CD4-positive, alpha-beta T cell treated with Interleukin-6 at 100 ng/mL for 8 hours (primary cell): ENCODE measurements around the gene ELOVL6.

ENCODE experiments used
- DNase-seq: peaks from one replicate; pipeline ENCODE4 v3.0.0-alpha.2; 2020; ENCODE audit warnings: mixed read lengths, low spot score

The ELOVL6 gene

DNA sequence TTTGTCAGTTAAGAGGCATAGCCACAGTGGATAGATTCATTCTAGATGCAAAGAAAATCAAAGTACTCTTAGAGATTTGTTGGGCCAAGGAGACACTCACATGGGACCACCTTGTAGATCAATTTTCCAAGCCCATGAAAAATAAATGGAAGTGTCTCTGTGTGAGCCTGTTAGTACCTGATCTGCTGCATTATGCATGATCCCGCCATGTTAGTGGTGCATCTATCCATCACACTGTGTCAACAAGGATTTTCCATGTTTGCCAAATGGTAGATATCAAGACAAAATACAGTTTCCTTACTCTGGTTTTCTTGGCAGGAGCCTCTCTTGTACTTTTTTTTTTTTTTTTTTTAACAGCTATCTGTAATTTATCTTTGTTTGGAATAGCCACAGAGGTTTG lies 173.4 kb downstream of the ELOVL6 start:
- no peak for DNase-seq

DNA sequence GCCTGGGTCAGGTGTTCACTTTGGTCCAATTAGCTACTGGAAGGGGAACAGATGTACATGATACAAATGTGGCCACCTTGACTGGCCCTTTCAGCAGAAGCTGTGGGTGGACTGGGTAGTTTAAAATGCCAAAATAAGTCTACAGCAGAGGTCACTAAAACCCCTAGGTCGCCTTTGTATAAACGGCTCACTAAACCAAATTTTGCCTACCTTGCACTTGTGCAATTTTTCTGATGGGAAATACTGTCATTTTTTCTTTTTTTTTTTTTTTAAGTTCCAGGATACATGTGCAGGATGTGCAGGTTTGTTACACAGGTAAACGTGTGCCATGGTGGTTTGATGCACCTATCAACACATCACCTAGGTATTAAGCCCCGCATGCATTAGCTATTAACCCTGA lies 176.0 kb downstream of the ELOVL6 start:
- DNase-seq: no peak

GRCh38 chr4:110020646-110021443 lies 177.6 kb downstream of the ELOVL6 start:
- DNase-seq: no peak

- DNase-seq: no peak
These were observed 178.3 kb downstream of the ELOVL6 start for GRCh38 chr4:110020139-110020538.

- DNase-seq: no peak
These were observed 179.3 kb downstream of the ELOVL6 start for GRCh38 chr4:110019153-110019552.

DNA sequence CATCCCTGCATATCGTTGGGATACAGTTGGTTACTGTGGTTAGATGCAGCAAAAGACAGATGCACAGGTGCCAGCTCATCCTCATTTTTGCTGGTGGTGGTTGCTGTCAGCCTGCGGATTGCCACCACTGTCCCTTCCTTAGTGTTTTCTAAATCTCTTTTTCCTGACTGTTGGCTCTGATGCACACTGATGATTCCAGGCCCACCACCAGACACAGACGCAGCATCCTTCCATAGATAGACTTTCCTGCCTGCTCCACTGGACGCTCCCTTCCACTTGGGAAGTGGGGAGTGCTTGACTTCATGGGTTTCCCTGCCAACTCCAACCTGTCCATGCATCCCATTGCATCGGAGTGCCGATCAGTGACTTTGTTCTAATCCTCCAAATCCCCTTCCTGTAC lies 184.2 kb downstream of the ELOVL6 start:
- DNase-seq: no peak

GRCh38 chr4:110012917-110013316 lies 185.5 kb downstream of the ELOVL6 start:
- DNase-seq: no peak

DNA sequence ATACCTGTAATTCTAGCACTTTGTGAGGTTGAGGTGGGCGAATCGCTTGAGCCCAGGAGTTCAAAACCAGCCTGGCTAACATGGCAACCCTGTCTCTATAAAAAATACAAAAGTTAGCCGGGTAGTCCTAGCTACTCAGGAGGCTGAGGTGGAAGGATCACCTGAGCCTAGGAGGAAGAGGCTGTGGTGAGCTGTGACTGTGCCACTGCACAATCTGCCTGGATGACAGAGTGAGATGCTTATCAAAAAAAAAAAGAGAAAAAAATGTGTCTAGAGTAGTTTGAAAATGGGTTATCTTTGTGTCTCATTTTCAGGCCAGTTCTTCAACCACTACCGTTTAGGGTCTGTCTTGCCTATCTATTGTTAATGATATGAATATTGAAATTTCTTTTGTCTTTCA lies 187.6 kb downstream of the ELOVL6 start:
- no peak for DNase-seq

GRCh38 chr4:110009550-110009949 lies 188.9 kb downstream of the ELOVL6 start:
- no peak for DNase-seq

GRCh38 chr4:110008540-110008939 lies 189.9 kb downstream of the ELOVL6 start:
- no peak for DNase-seq

DNA sequence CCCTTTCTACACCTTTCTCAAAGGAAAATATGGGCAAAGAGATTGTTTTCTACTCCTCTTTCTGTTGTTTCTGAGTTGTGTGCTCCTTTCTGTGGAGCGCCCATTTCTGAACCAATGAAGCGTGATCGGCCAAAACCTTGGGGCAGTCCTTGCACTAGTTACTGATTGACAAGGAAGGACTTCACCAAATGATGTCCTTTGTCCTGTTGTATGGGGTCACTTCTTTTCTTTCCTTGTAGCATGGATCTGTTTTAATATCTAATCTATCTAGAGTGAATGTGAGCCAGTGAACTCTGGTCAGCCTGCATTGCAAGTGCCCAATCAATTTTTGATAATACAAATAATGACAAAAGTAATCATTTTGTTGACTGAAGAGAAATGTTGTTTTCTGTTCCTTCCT lies 191.2 kb downstream of the ELOVL6 start:
- DNase-seq: no peak

- DNase-seq: peak; percentile 47
These were observed 192.9 kb downstream of the ELOVL6 start for GRCh38 chr4:110005461-110006056.

DNA sequence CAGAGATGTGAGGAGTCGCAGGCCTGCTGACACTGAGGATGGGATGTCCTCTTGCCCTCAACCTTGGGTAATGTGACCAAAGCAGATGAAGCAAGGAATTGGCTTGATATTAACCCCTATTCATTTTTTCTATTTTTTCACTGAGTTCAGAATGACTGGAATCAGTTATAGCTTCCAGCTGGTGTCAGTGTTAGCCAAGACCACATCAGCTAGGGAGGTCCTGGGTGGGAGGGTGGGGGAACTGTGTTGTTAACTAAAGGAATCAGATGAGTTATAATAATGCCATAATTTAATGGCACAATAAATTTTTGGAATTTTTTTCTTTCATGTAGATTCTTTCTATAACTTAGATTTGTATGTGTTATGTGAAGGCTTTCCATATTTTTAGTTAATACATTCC lies 193.9 kb downstream of the ELOVL6 start:
- DNase-seq: no peak

GRCh38 chr4:110003401-110004187 lies 194.8 kb downstream of the ELOVL6 start:
- DNase-seq: no peak

DNA sequence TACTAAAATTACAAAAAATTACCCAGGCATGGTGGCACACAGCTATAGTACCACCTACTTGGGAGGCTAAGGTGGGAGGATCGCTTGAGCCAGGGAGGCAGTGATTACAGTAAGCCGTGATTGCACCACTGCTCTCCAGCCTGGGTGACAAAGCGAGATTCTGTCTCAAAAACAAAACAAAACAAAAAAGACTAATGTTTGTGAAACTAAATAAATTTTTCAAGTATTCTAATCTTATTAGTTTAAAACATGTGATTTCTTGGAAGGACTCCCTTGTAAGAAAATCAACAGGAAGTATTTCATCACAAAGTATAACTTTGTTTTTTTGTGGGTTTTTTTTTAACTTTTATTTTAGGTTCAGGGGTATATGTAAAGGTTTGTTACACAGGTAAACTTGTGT lies 196.1 kb downstream of the ELOVL6 start:
- DNase-seq: no peak

DNA sequence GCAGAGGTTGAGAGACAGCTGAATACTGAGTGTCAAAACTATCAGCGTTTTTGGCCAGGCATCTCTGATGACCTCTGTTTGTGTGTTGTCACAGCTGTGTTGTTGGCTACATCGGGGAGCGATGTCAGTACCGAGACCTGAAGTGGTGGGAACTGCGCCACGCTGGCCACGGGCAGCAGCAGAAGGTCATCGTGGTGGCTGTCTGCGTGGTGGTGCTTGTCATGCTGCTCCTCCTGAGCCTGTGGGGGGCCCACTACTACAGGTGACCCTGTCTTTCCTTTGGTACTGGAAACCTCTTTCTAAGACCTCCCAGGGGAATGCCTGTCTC lies 198.9 kb downstream of the ELOVL6 start:
- DNase-seq: no peak

GRCh38 chr4:109998867-109999584 lies 199.4 kb downstream of the ELOVL6 start:
- DNase-seq: peak; percentile 59

DNA sequence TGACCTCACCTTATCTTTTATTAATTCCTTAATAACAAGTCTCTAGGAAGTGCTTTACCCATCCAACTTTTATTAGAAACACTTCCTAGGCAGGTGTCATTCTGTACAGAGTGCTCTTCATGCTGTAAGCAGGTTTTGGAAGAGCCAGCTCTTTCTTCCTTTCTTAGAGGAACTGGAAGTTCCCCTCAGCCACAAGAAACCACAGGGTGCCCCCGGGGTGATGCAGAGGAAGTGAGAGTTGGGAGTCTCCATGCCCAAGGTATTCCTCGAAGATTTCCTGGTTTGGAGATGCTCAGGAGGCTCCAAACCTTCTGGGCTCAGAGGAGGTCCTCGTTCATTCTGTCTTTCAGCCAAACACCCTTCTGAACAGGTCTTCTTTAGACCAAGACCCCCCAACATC lies 201.9 kb downstream of the ELOVL6 start:
- DNase-seq: no peak
